K562 (cell line): Measurements from ENCODE around the gene RNF34. TPM values are rescaled to one million over a fixed set of nuclear protein-coding genes. Genes with fewer than 3 reads are reported as not detected.

Experiments
- ATAC-seq: fragments of 200-7000 bp; cut with Tn5 transposase; 3 replicates; pipeline ENCODE4 v1.9.1; 2020; ENCODE audit warnings: moderate library complexity
- BruUV-seq: library from RNA; stranded (reverse); fragments of 400-500 nt; replicated peaks from 2 replicates; lab custom pipeline; 2021; lab: Mats Ljungman, UMichigan
- CTCF ChIA-PET: fragments of 300-600 bp; formaldehyde crosslinking; extraction: SDS; loops from one replicate; lab custom pipeline; 2021; ENCODE audit warnings: low intra/inter-chr PET ratio; lab: Yijun Ruan, JAX
- POLR2A ChIA-PET: fragments of 300-600, 350-650 bp; sonication (Branson Sonifier 250); formaldehyde crosslinking; extraction: SDS; loops from one replicate; lab custom pipeline; 2021; ENCODE audit warnings: antibody characterized with exemption, inconsistent platforms; lab: Yijun Ruan, JAX
- DNase-seq, 4 experiments: peaks; one replicate each; pipeline versions ENCODE4 v3.0.0 to v3.0.0-alpha.2; 2011 to 2018; ENCODE audit warnings: low spot score in 3 of 4, mixed read lengths in 3 of 4; ENCODE audit errors: extremely low read depth in 1 of 4
- FAIRE-seq: peaks from 2 replicates; lab custom pipeline; 2011; peaks lifted over from hg19 to GRCh38; lab: Jason Lieb, UNC
- H2AFZ ChIP-seq: 2 replicates; pipeline ENCODE4 v1.6.0; 2011; ENCODE audit warnings: low read depth, low read length, control low read depth, inconsistent platforms
- H3K27ac ChIP-seq: fragments of 200-600 bp; 3 replicates; pipeline ENCODE4 v1.8.0; 2011; ENCODE audit warnings: low read depth, mild to moderate bottlenecking, control low read depth, inconsistent platforms, low read length, moderate library complexity, mixed read lengths; ENCODE audit errors: extremely low read depth
- H3K27me3 ChIP-seq, 2 experiments: fragments of 300-600 bp in 1 of 2; 2 replicates in 1 of 2; 3 replicates in 1 of 2; pipeline versions ENCODE4 v1.6.0 to v1.8.0; 2011; ENCODE audit warnings: inconsistent platforms in 2 of 2, low read length in 2 of 2, mild to moderate bottlenecking in 1 of 2, mixed read lengths in 1 of 2, moderate library complexity in 1 of 2; ENCODE audit not compliant: control insufficient read depth in 2 of 2, insufficient read depth in 2 of 2
- H3K36me3 ChIP-seq: fragments of 300-600 bp; 3 replicates; pipeline ENCODE4 v1.8.0; 2011; ENCODE audit warnings: mild to moderate bottlenecking, low read length, inconsistent platforms; ENCODE audit not compliant: control insufficient read depth, insufficient read depth
- H3K4me1 ChIP-seq, 2 experiments: fragments of 200-600 bp in 1 of 2; replicated peaks in 1 of 2; 2 replicates in 1 of 2; 3 replicates in 1 of 2; pipeline versions ENCODE4 v1.5.1 to v1.8.0; 2011; ENCODE audit warnings: inconsistent platforms in 2 of 2, low read length in 2 of 2, mild to moderate bottlenecking in 1 of 2, mixed read lengths in 1 of 2, moderate library complexity in 1 of 2; ENCODE audit not compliant: control insufficient read depth in 2 of 2, insufficient read depth in 2 of 2
- H3K4me2 ChIP-seq: 2 replicates; pipeline ENCODE4 v1.6.1; 2011; ENCODE audit warnings: low read length, control low read depth, inconsistent platforms, mixed read lengths; ENCODE audit not compliant: insufficient read depth
- H3K4me3 ChIP-seq: fragments of 200-600 bp; sonication (generic), shearing (Covaris generic); 2 replicates; pipeline ENCODE4 v1.5.1; 2016; ENCODE audit warnings: control low read depth, inconsistent platforms
- H3K79me2 ChIP-seq: fragments of 200-600 bp; 3 replicates; pipeline ENCODE4 v1.8.0; 2011; ENCODE audit warnings: low read length, inconsistent platforms; ENCODE audit not compliant: control insufficient read depth, insufficient read depth
- H3K9ac ChIP-seq, 2 experiments: 2 replicates each; pipeline versions ENCODE4 v1.6.0 to v1.6.1; 2011; ENCODE audit warnings: low read depth in 2 of 2, low read length in 2 of 2, control low read depth in 1 of 2, inconsistent platforms in 1 of 2, mild to moderate bottlenecking in 1 of 2, mixed read lengths in 1 of 2; ENCODE audit not compliant: insufficient read depth in 1 of 2
- H3K9me1 ChIP-seq: one replicate; pipeline ENCODE4 v1.6.0; 2011; ENCODE audit warnings: inconsistent platforms, mild to moderate bottlenecking, low read length, moderate library complexity; ENCODE audit not compliant: control insufficient read depth, insufficient read depth
- H3K9me3 ChIP-seq: replicated peaks from 2 replicates; pipeline ENCODE4 v1.5.1; 2011; ENCODE audit warnings: low read depth, low read length, inconsistent platforms; ENCODE audit not compliant: control insufficient read depth, insufficient read depth
- H4K20me1 ChIP-seq: replicated peaks from 2 replicates; pipeline ENCODE4 v1.6.1; 2011; ENCODE audit warnings: low read length, inconsistent platforms, mixed read lengths; ENCODE audit not compliant: control insufficient read depth, insufficient read depth
- CREB5 ChIP-seq: fragments of 250-450 bp; sonication (Bioruptor Pico); IDR thresholded peaks from 2 replicates; pipeline ENCODE4 v1.5.0; 2020; ENCODE audit warnings: mild to moderate bottlenecking
- ETS2 ChIP-seq: IDR thresholded peaks from 2 replicates; pipeline ENCODE4 v1.6.1; 2016; ENCODE audit warnings: borderline replicate concordance, missing genetic modification characterization, mild to moderate bottlenecking, moderate library complexity, missing compliant biosample characterization; ENCODE audit not compliant: poor library complexity, severe bottlenecking
- HMG20B ChIP-seq: fragments of 250-450 bp; sonication (Bioruptor Pico); IDR thresholded peaks from 2 replicates; pipeline ENCODE4 v1.5.0; 2021; ENCODE audit warnings: mild to moderate bottlenecking
- ILK ChIP-seq: fragments of 450-650 bp; IDR thresholded peaks from 2 replicates; pipeline ENCODE4 v1.6.1; 2016; ENCODE audit warnings: missing genetic modification characterization, low read depth, mild to moderate bottlenecking, missing compliant biosample characterization, moderate library complexity, borderline replicate concordance
- MEF2A ChIP-seq: IDR thresholded peaks from 2 replicates; pipeline ENCODE4 v1.6.1; 2011; ENCODE audit warnings: low read depth, mild to moderate bottlenecking, low read length, moderate library complexity; ENCODE audit not compliant: control insufficient read depth
- MTF1 ChIP-seq: fragments of 250-450 bp; sonication (Bioruptor Pico); IDR thresholded peaks from 2 replicates; pipeline ENCODE4 v1.9.0; 2021; ENCODE audit warnings: moderate library complexity, mild to moderate bottlenecking, inconsistent platforms, borderline replicate concordance
- MYBL2 ChIP-seq, 2 experiments: fragments of 450-650 bp in 1 of 2; sonication (generic) in 1 of 2; formaldehyde crosslinking in 1 of 2; IDR thresholded peaks; 2 replicates each; pipeline versions ENCODE4 v1.6.1 to v1.8.1; 2017 to 2022; ENCODE audit warnings: borderline replicate concordance in 1 of 2, inconsistent platforms in 1 of 2, low read depth in 1 of 2, mild to moderate bottlenecking in 1 of 2, missing genetic modification reagents in 1 of 2, moderate library complexity in 1 of 2
- NCOA2 ChIP-seq, 2 experiments: fragments of 450-650 bp; IDR thresholded peaks; 2 replicates each; pipeline ENCODE4 v1.6.1; 2018; ENCODE audit warnings: mild to moderate bottlenecking in 2 of 2, moderate library complexity in 1 of 2; ENCODE audit not compliant: partially characterized antibody in 2 of 2
- RBFOX2 ChIP-seq: fragments of 200-400 bp; formaldehyde crosslinking; IDR thresholded peaks from 2 replicates; pipeline ENCODE4 v1.6.1; 2017; ENCODE audit warnings: low read depth, mild to moderate bottlenecking, low read length, moderate library complexity
- SMC3 ChIP-seq: conservative IDR thresholded peaks from 2 replicates; pipeline ENCODE4 v1.6.1; 2011; ENCODE audit warnings: low read depth, low read length, improper control_type of control experiment; ENCODE audit not compliant: insufficient read depth
- SOX6 ChIP-seq: fragments of 450-650 bp; IDR thresholded peaks from 2 replicates; pipeline ENCODE4 v1.6.1; 2014; ENCODE audit warnings: mild to moderate bottlenecking
- TFAP4 ChIP-seq: sonication (generic); formaldehyde crosslinking; IDR thresholded peaks from 2 replicates; pipeline ENCODE4 v1.8.0; 2022; ENCODE audit warnings: missing genetic modification reagents, mild to moderate bottlenecking, moderate library complexity, borderline replicate concordance
- TSC22D4 ChIP-seq: fragments of 450-650 bp; IDR thresholded peaks from 2 replicates; pipeline ENCODE4 v1.6.1; 2016; ENCODE audit warnings: missing genetic modification characterization, missing biosample characterization, control low read depth
- ZFPM2 ChIP-seq: fragments of 250-450 bp; sonication (Bioruptor Pico); IDR thresholded peaks from 2 replicates; pipeline ENCODE4 v1.5.1; 2022; ENCODE audit warnings: mild to moderate bottlenecking
- ZNF347 ChIP-seq: fragments of 450-650 bp; formaldehyde crosslinking; IDR thresholded peaks from 2 replicates; pipeline ENCODE4 v1.4.0; 2020; ENCODE audit warnings: low read depth, mild to moderate bottlenecking, moderate library complexity
- ZNF57 ChIP-seq: fragments of 450-650 bp; formaldehyde crosslinking; IDR thresholded peaks from 2 replicates; pipeline ENCODE4 v1.4.0; 2020; ENCODE audit warnings: mild to moderate bottlenecking, moderate library complexity
- ZNF707 ChIP-seq: fragments of 250-450 bp; sonication (Bioruptor Pico); conservative IDR thresholded peaks from 2 replicates; pipeline ENCODE4 v1.8.0; 2022; ENCODE audit warnings: inconsistent platforms, mild to moderate bottlenecking, moderate library complexity
- ZNF764 ChIP-seq: fragments of 250-450 bp; sonication (Bioruptor Pico); IDR thresholded peaks from 2 replicates; pipeline ENCODE4 v1.4.0; 2020; ENCODE audit warnings: low read depth, mild to moderate bottlenecking, moderate library complexity
- ZNF830 ChIP-seq: fragments of 250-450 bp; sonication (Bioruptor Pico); IDR thresholded peaks from 2 replicates; pipeline ENCODE4 v1.5.0; 2021; ENCODE audit warnings: mild to moderate bottlenecking
- WGBS: fragments of 100-300 bp; shearing (Covaris generic); methylation state at CpG from one replicate; pipeline ENCODE4 v1.1.6; 2016; ENCODE audit warnings: low coverage, mixed read lengths; ENCODE audit not compliant: insufficient coverage; ENCODE audit errors: missing lambda C conversion rate; 5-methylcytosine and 5-hydroxymethylcytosine counted together
- in situ Hi-C: fragments of 300-500 bp; cut with MboI; formaldehyde crosslinking; loops from 4 replicates; pipeline ENCODE4 v1.15.0; 2018; ENCODE audit warnings: inconsistent platforms, mixed read lengths
- intact Hi-C: fragments of 100-400 bp; cut with micrococcal nuclease; formaldehyde crosslinking; loops from 2 replicates; pipeline ENCODE4 v1.14.2; 2022
- polyA plus RNA-seq, 8 experiments: library from polyadenylated mRNA; depleted of rRNA in 4 of 8; stranded (reverse) in 5 of 8; unstranded in 3 of 8; fragments of >200 nt; fragmentation: Nextera tagmentation in 2 of 8; fragmentation: Illumina TruSeq in 1 of 8; extraction: Ambion mirVana in 2 of 8; extraction: Trizol in 1 of 8; gene quantifications; 2 replicates each; pipeline versions ENCODE4 v1.2.1 to v1.2.3, GENCODE V29; 2011 to 2014; ENCODE audit warnings: inconsistent platforms in 1 of 8, missing spikeins in 1 of 8
- total RNA-seq, 7 experiments: library from RNA; depleted of rRNA in 6 of 7; stranded (reverse); fragments of >200 nt in 6 of 7; fragmentation: Illumina TruSeq in 2 of 7; extraction: Trizol in 2 of 7; gene quantifications; 2 replicates each; pipeline versions ENCODE4 v1.2.1 to v1.2.3, GENCODE V29; 2011 to 2021; ENCODE audit warnings: low replicate concordance in 1 of 7

Gene RNF34
- total and polyA plus RNA-seq, 9 of the 15 experiments (the other 6 are each of a cell fraction or from before 2014, with no cell fraction given), result 41.7 to 88.9 (median 54.1) TPM

- CTCF ChIA-PET, result no interaction called here
- no peak overlapping the region for H3K4me2 ChIP-seq
- no peak overlapping the region for H3K27ac ChIP-seq
- no peaks in the 10 kb centered on the region for H3K9me1 ChIP-seq
- no peak overlapping the region for H2AFZ ChIP-seq
- no peaks in the 10 kb centered on the region for H3K27me3 ChIP-seq
- POLR2A ChIA-PET, result interaction anchor here (0.7 kb wide), 2 partner anchors 8 to 93 kb away, joined by 3 read pairs; no protein-coding TSS in a partner anchor
- H3K79me2 ChIP-seq, result peaks cover 95% of the 10 kb centered on the region
- H4K20me1 ChIP-seq, result peaks cover 15% of the 10 kb centered on the region
- H3K4me1 ChIP-seq, result peaks cover 8 to 12% of the 10 kb centered on the region in 2 experiments
- BruUV-seq, result no TSS peak
- in situ Hi-C loops, result no loop called here
- FAIRE-seq (no peak), ATAC-seq (no peak)
- intact Hi-C loops, result no loop called here
- H3K9ac ChIP-seq, result peak overlapping the region in 1 of 2 experiments; percentile 31; a peak in 1 of 4 replicates
- TF ChIP-seq MEF2A (no peak), RBFOX2 (no peak), CREB5 (CRISPR knock-in tag) (no peak), ZNF830 (no peak), TFAP4 (no peak), SOX6 (no peak), ZFPM2 (CRISPR knock-in tag) (no peak), MTF1 (CRISPR knock-in tag) (no peak), ZNF57 (CRISPR knock-in tag) (no peak), SMC3 (no peak), ETS2 (tag) (no peak), ZNF347 (CRISPR knock-in tag) (no peak), ZNF764 (CRISPR knock-in tag) (no peak), MYBL2 (IDR thresholded peaks at IDR 0.05; ENCODE audit: low read depth) (no peak), MYBL2 (CRISPR knock-in tag; IDR thresholded peaks at IDR 0.05; ENCODE audit: borderline replicate concordance) (no peak), ILK (tag) (no peak), TSC22D4 (tag) (no peak), NCOA2 (IDR thresholded peaks at IDR 0.05; ENCODE audit: partially characterized antibody in 2 of 2) (no peak), HMG20B (CRISPR knock-in tag) (no peak), ZNF707 (no peak)
- TF ChIP-seq, all 486 proteins: peak for 0
- no peak for DNase-seq
- no peak overlapping the region for H3K4me3 ChIP-seq
- H3K36me3 ChIP-seq, result peaks cover 26% of the 10 kb centered on the region
- H3K9me3 ChIP-seq, result no peaks in the 10 kb centered on the region
- 86% methylated on average over 5 of the region's 5 CpGs for WGBS
Observed at GRCh38 chr12:121461048-121461447, 61.1 kb downstream of the RNF34 start.
